Activated B cell treated with CpG ODN at 0.5 μM for 24 hours (primary cell): ENCODE measurements around the gene C22orf42. TPM values are rescaled to one million over a fixed set of nuclear protein-coding genes. Genes with fewer than 3 reads are reported as not detected.

Experiments
- ATAC-seq: fragments of 200-7000 bp; cut with Tn5 transposase; one replicate; pipeline ENCODE4 v1.10.0; 2021; ENCODE audit warnings: low read depth, mild to moderate bottlenecking, moderate library complexity
- CTCF ChIA-PET: fragments of 350-600 bp; sonication (Branson Sonifier 250); formaldehyde crosslinking; loops from one replicate; lab custom pipeline; 2021; ENCODE audit warnings: antibody characterized with exemption; lab: Charles Lee
- POLR2A ChIA-PET: fragments of 350-600 bp; sonication (Branson Sonifier 250); formaldehyde crosslinking; loops from one replicate; lab custom pipeline; 2021; ENCODE audit warnings: antibody characterized with exemption; lab: Charles Lee
- DNase-seq: peaks from one replicate; pipeline ENCODE4 v3.0.0; 2022
- H3K27ac Mint-ChIP-seq: one replicate; pipeline ENCODE4 v1.8.0; 2020; ENCODE audit warnings: mixed read lengths
- H3K27me3 Mint-ChIP-seq: one replicate; pipeline ENCODE4 v1.8.0; 2021; ENCODE audit warnings: mixed read lengths
- H3K36me3 Mint-ChIP-seq: one replicate; pipeline ENCODE4 v1.8.0; 2021; ENCODE audit warnings: low read depth, mixed read lengths
- H3K4me1 Mint-ChIP-seq: one replicate; pipeline ENCODE4 v1.8.0; 2021; ENCODE audit warnings: mixed read lengths
- H3K4me3 Mint-ChIP-seq: one replicate; pipeline ENCODE4 v1.8.0; 2020; ENCODE audit warnings: mild to moderate bottlenecking, mixed read lengths
- H3K9me3 Mint-ChIP-seq: one replicate; pipeline ENCODE4 v1.8.0; 2020; ENCODE audit warnings: mixed read lengths
- intact Hi-C: fragments of 100-400 bp; cut with micrococcal nuclease; formaldehyde crosslinking; loops from one replicate; pipeline ENCODE4 v1.15.1; 2024
- total RNA-seq: library from RNA; stranded (reverse); gene quantifications from 2 replicates; pipeline ENCODE4 v1.2.3, GENCODE V29; 2022
- TF ChIP-seq, protein P1 (sequence below): fragments of 200-600 bp; IDR thresholded peaks from one replicate; pipeline ENCODE4 v1.8.0; 2022; ENCODE audit warnings: antibody characterized with exemption, mild to moderate bottlenecking

The C22orf42 gene
- total RNA-seq, 1 donor from 2014 or later, result not detected

- ATAC-seq (no peak), DNase-seq (no peak)
- no peaks in the 10 kb centered on the region for H3K9me3 Mint-ChIP-seq
- TF ChIP-seq, protein P1, sequence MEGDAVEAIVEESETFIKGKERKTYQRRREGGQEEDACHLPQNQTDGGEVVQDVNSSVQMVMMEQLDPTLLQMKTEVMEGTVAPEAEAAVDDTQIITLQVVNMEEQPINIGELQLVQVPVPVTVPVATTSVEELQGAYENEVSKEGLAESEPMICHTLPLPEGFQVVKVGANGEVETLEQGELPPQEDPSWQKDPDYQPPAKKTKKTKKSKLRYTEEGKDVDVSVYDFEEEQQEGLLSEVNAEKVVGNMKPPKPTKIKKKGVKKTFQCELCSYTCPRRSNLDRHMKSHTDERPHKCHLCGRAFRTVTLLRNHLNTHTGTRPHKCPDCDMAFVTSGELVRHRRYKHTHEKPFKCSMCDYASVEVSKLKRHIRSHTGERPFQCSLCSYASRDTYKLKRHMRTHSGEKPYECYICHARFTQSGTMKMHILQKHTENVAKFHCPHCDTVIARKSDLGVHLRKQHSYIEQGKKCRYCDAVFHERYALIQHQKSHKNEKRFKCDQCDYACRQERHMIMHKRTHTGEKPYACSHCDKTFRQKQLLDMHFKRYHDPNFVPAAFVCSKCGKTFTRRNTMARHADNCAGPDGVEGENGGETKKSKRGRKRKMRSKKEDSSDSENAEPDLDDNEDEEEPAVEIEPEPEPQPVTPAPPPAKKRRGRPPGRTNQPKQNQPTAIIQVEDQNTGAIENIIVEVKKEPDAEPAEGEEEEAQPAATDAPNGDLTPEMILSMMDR, result no peak
- H3K27ac Mint-ChIP-seq, result no peak overlapping the region
- intact Hi-C loops, result loop anchor here (1.0 to 5.0 kb wide), 6 partner anchors 104 to 897 kb away; no protein-coding TSS in a partner anchor
- CTCF ChIA-PET, result interaction anchor here (0.6 to 2.6 kb wide), 6 partner anchors 127 to 897 kb away, joined by 3 to 16 read pairs (median 6); no protein-coding TSS in a partner anchor
- H3K27me3 Mint-ChIP-seq, result peaks cover 25% of the 10 kb centered on the region
- no peak overlapping the region for H3K4me3 Mint-ChIP-seq
- POLR2A ChIA-PET, result no interaction called here
- H3K36me3 Mint-ChIP-seq, result no peaks in the 10 kb centered on the region
- no peaks in the 10 kb centered on the region for H3K4me1 Mint-ChIP-seq
These were observed 55.3 kb downstream of the C22orf42 start for GRCh38 chr22:32103658-32104315.

- Mint-ChIP-seq H3K4me1 (no peaks in the 10 kb centered on the region), H3K27me3 (peaks cover 14% of the 10 kb centered on the region), H3K27ac (no peak overlapping the region), H3K4me3 (no peak overlapping the region), H3K36me3 (no peaks in the 10 kb centered on the region), H3K9me3 (no peaks in the 10 kb centered on the region)
- ATAC-seq (no peak), DNase-seq (no peak)
- intact Hi-C loops, result loop anchor here (5.0 kb wide), 1 partner anchor 887 kb away; no protein-coding TSS in a partner anchor
- ChIA-PET CTCF (no interaction called here), POLR2A (interaction anchor here (0.7 kb wide), 1 partner anchor 17 kb away, joined by 3 read pairs; no protein-coding TSS in a partner anchor)
- TF ChIP-seq, protein P1, result no peak
These were observed 58.4 kb downstream of the C22orf42 start for GRCh38 chr22:32100711-32101110.

Other genes with a start within 250 kb of the C22orf42 start
- gene YWHAH, start 214.8 kb downstream of the C22orf42 start, total RNA-seq, result 44.3 and 48.9 TPM in 2 replicates
- gene SLC5A1, start 116.0 kb downstream of the C22orf42 start, total RNA-seq, result not detected in 2 replicates
- gene RFPL2, start 45.8 kb upstream of the C22orf42 start, total RNA-seq, result not detected in 2 replicates
- gene SLC5A4, start 96.0 kb upstream of the C22orf42 start, total RNA-seq, result not detected in 2 replicates
- not detected in 2 replicates for gene RFPL3, start 198.6 kb upstream of the C22orf42 start, total RNA-seq